NCI-H1417 (cell line): ENCODE results near the gene ATP11C.
"Not testable (repeated sequence)": the region's sequence is repeated elsewhere in the genome, so short reads cannot be mapped to it uniquely, and the experiment has no call there.

Experiments used
- DNase-seq, 3 experiments: peaks; one replicate each; lab custom pipeline; 2025; lab: John Stamatoyannopoulos, UW

ATP11C gene

GRCh38 chrX:139851730-139852129 is 81.1 kb downstream of the ATP11C start:
- no peak for DNase-seq

- DNase-seq: no peak
Observed at GRCh38 chrX:139850968-139851367, 81.9 kb downstream of the ATP11C start.

- DNase-seq: no peak
Observed at GRCh38 chrX:139844884-139845283, 88.0 kb downstream of the ATP11C start.

- no peak for DNase-seq
Observed at GRCh38 chrX:139844163-139844562, 88.7 kb downstream of the ATP11C start.

- no peak for DNase-seq
Observed at GRCh38 chrX:139842326-139843185, 90.3 kb downstream of the ATP11C start.

- not testable (repeated sequence) for DNase-seq
Observed at GRCh38 chrX:139836335-139836734, 96.5 kb downstream of the ATP11C start.

- DNase-seq: no peak
Observed at GRCh38 chrX:139834879-139835278, 98.0 kb downstream of the ATP11C start.

- no peak for DNase-seq
Observed at GRCh38 chrX:139832718-139833309, 100.0 kb downstream of the ATP11C start.

- DNase-seq: no peak
Observed at GRCh38 chrX:139831675-139832456, 101.0 kb downstream of the ATP11C start.

- no peak for DNase-seq
Observed at GRCh38 chrX:139831017-139831416, 101.8 kb downstream of the ATP11C start.

GRCh38 chrX:139828830-139829229 is 104.0 kb downstream of the ATP11C start:
- DNase-seq: no peak

GRCh38 chrX:139828033-139828432 is 104.8 kb downstream of the ATP11C start:
- DNase-seq: no peak

GRCh38 chrX:139826065-139827044 is 106.5 kb downstream of the ATP11C start:
- DNase-seq: no peak

- DNase-seq: no peak
Observed at GRCh38 chrX:139825618-139826017, 107.2 kb downstream of the ATP11C start.

- DNase-seq: no peak
Observed at GRCh38 chrX:139823806-139824205, 109.0 kb downstream of the ATP11C start.

GRCh38 chrX:139820358-139820984 is 112.4 kb downstream of the ATP11C start:
- no peak for DNase-seq

GRCh38 chrX:139816204-139816603 is 116.6 kb downstream of the ATP11C start:
- no peak for DNase-seq

GRCh38 chrX:139815771-139816170 is 117.1 kb downstream of the ATP11C start:
- DNase-seq: no peak

- no peak for DNase-seq
Observed at GRCh38 chrX:139811942-139812629, 120.8 kb downstream of the ATP11C start.

- no peak for DNase-seq
Observed at GRCh38 chrX:139804482-139804881, 128.4 kb downstream of the ATP11C start.
